Astrocyte (in vitro differentiated cells and primary cell): ENCODE data around the gene ALG14.

Experiments used
- EZH2 ChIP-seq: IDR thresholded peaks from 2 replicates; pipeline ENCODE4 v1.6.1; 2012; ENCODE audit warnings: mild to moderate bottlenecking, low read length, inconsistent platforms; ENCODE audit not compliant: insufficient read depth
- TF ChIP-seq, protein P1 (sequence below): IDR thresholded peaks from 2 replicates; pipeline ENCODE4 v1.5.1; 2011; ENCODE audit warnings: low read depth, mild to moderate bottlenecking, inconsistent platforms, low read length, moderate library complexity; ENCODE audit not compliant: insufficient read depth

DNA sequence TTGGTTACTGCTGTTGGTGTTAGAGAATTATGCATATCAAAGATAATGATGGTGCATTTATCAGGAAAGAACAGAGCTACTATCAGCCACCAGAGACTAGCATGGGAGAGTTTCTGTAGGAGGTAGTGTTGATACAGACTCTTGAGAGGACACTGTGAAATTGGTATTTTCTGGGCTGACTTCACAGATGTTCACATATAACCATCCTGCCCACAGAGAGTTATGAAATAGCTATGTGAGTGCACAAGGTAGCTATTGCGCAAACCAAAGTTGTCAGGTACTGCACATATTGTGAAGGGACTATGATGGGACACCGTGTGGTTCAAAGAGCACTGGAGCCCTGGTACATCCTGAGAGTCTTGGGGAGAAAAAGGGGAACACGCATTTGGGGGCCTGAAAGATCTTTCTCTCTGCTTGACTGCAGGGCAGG lies 43.0 kb upstream of the ALG14 start:
- TF ChIP-seq EZH2, result no peak
- TF ChIP-seq, protein P1, sequence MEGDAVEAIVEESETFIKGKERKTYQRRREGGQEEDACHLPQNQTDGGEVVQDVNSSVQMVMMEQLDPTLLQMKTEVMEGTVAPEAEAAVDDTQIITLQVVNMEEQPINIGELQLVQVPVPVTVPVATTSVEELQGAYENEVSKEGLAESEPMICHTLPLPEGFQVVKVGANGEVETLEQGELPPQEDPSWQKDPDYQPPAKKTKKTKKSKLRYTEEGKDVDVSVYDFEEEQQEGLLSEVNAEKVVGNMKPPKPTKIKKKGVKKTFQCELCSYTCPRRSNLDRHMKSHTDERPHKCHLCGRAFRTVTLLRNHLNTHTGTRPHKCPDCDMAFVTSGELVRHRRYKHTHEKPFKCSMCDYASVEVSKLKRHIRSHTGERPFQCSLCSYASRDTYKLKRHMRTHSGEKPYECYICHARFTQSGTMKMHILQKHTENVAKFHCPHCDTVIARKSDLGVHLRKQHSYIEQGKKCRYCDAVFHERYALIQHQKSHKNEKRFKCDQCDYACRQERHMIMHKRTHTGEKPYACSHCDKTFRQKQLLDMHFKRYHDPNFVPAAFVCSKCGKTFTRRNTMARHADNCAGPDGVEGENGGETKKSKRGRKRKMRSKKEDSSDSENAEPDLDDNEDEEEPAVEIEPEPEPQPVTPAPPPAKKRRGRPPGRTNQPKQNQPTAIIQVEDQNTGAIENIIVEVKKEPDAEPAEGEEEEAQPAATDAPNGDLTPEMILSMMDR, result no peak
